ENCODE data around the gene NELFA. TPM values are rescaled to one million over a fixed set of nuclear protein-coding genes. Genes with fewer than 3 reads are reported as not detected.
"Not testable (repeated sequence)": the region's sequence is repeated elsewhere in the genome, so short reads cannot be mapped to it uniquely, and the experiment has no call there.

Gene NELFA
- total and polyA plus RNA-seq, 4 donors = 5.8 to 27.4 (median 19.7) TPM

DNA sequence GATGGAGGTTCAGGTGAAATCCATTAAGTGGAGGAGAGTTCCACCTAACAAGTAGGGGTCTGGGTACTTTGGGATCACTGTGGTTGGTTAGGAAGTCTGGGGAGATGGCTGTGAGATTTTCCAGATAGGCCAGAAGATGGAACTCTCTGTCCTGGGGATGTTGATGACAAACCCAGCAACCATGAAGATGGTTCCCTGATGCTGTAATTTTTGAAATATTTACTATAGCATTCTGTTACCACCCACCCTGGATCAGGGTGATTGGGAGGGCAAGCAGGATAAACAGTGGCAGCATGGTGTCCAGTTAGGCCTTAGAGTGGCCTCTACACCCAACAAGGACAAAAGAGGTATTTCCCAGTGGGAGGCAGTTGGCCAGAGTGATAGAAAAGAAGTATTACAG is 15.9 kb upstream of the NELFA start:
- H3K27me3 ChIP-seq (ENCODE audit: control insufficient read depth in 1 of 2, insufficient read depth in 2 of 2, low read length in 1 of 2) = no peaks in the 10 kb centered on the region
- no peaks in the 10 kb centered on the region for H3K9me3 ChIP-seq (ENCODE audit: control insufficient read depth, low read length)
- DNase-seq (no peak), ATAC-seq (ENCODE audit: low FRiP score) (no peak)
- intact Hi-C loops (cut with DNase I) = no loop called here
- no peaks in the 10 kb centered on the region for H3K36me3 ChIP-seq (ENCODE audit: control insufficient read depth in 1 of 2, insufficient read depth in 2 of 2, low read length in 1 of 2)
- H3K4me1 ChIP-seq (ENCODE audit: control insufficient read depth in 1 of 2, insufficient read depth in 2 of 2, low read length in 2 of 2) = no peaks in the 10 kb centered on the region
- no peak overlapping the region for H3K27ac ChIP-seq (ENCODE audit: low read depth in 1 of 2, low read length in 2 of 2)
- no peak overlapping the region for H3K4me3 ChIP-seq (ENCODE audit: low read length in 2 of 2)

- ATAC-seq (ENCODE audit: low FRiP score); DNase-seq; intact Hi-C loops (cut with DNase I); H3K4me3 ChIP-seq (ENCODE audit: low read length in 2 of 2); H3K36me3 ChIP-seq (ENCODE audit: control insufficient read depth in 1 of 2, insufficient read depth in 2 of 2, low read length in 1 of 2); H3K27ac ChIP-seq (ENCODE audit: low read depth in 1 of 2, low read length in 2 of 2); H3K9me3 ChIP-seq (ENCODE audit: control insufficient read depth, low read length); H3K27me3 ChIP-seq (ENCODE audit: control insufficient read depth in 1 of 2, insufficient read depth in 2 of 2, low read length in 1 of 2); H3K4me1 ChIP-seq (ENCODE audit: control insufficient read depth in 1 of 2, insufficient read depth in 2 of 2, low read length in 2 of 2): not testable (repeated sequence)
- WGBS, 2 donors = 13 to 15% methylated on average over 15 of the region's 15 CpGs
Measured at GRCh38 chr4:2021358-2022018, 12.7 kb upstream of the NELFA start.

DNA sequence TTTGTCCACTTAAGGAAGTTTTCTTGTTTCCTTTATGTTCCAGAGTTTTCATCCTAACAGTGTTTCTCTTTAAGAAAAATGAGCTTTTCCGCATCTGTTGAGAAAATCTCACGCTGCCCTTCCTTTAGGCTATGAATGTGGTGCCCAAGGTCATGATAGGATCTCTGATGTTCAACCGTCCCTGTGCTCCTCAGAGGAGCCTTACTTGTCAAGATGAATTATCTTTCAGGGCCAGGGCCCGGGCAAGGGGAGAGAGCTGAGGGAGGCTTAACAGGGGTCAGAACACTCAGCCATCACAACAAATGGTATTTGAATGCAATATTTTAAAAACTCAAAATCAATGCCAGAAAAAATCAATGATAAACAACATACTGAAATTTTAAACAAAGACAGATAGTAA is 6.2 kb upstream of the NELFA start:
- no peaks in the 10 kb centered on the region for H3K4me1 ChIP-seq (ENCODE audit: control insufficient read depth in 1 of 2, insufficient read depth in 2 of 2, low read length in 2 of 2)
- no peaks in the 10 kb centered on the region for H3K27me3 ChIP-seq (ENCODE audit: control insufficient read depth in 1 of 2, insufficient read depth in 2 of 2, low read length in 1 of 2)
- no peak overlapping the region for H3K4me3 ChIP-seq (ENCODE audit: low read length in 2 of 2)
- ATAC-seq (ENCODE audit: low FRiP score) = no peak
- no peaks in the 10 kb centered on the region for H3K36me3 ChIP-seq (ENCODE audit: control insufficient read depth in 1 of 2, insufficient read depth in 2 of 2, low read length in 1 of 2)
- no peak for DNase-seq
- WGBS, 2 donors = 74 to 75% methylated on average over 4 of the region's 4 CpGs
- no peaks in the 10 kb centered on the region for H3K9me3 ChIP-seq (ENCODE audit: control insufficient read depth, low read length)
- H3K27ac ChIP-seq (ENCODE audit: low read depth in 1 of 2, low read length in 2 of 2) = no peak overlapping the region
- intact Hi-C loops (cut with DNase I) = no loop called here

- no peak overlapping the region for H3K27ac ChIP-seq (ENCODE audit: low read depth in 1 of 2, low read length in 2 of 2)
- H3K4me3 ChIP-seq (ENCODE audit: low read length in 2 of 2) = no peak overlapping the region
- no peaks in the 10 kb centered on the region for H3K36me3 ChIP-seq (ENCODE audit: control insufficient read depth in 1 of 2, insufficient read depth in 2 of 2, low read length in 1 of 2)
- intact Hi-C loops (cut with DNase I) = no loop called here
- WGBS, 2 donors = 83 to 87% methylated on average over 3 of the region's 3 CpGs
- ATAC-seq (ENCODE audit: low FRiP score) = no peak
- no peak for DNase-seq
- no peaks in the 10 kb centered on the region for H3K27me3 ChIP-seq (ENCODE audit: control insufficient read depth in 1 of 2, insufficient read depth in 2 of 2, low read length in 1 of 2)
- H3K9me3 ChIP-seq (ENCODE audit: control insufficient read depth, low read length) = no peaks in the 10 kb centered on the region
- H3K4me1 ChIP-seq (ENCODE audit: control insufficient read depth in 1 of 2, insufficient read depth in 2 of 2, low read length in 2 of 2) = peaks cover 0 to 2% of the 10 kb centered on the region in 2 donors
Measured at GRCh38 chr4:2011583-2011982, 2.8 kb upstream of the NELFA start.

GRCh38 chr4:2009651-2010233 is 968 bp upstream of the NELFA start:
- peak; percentile 42 for ATAC-seq (ENCODE audit: low FRiP score)
- Histone ChIP-seq H3K4me3 (ENCODE audit: low read length in 2 of 2) (peak overlapping the region; percentile 52 to 69), H3K27ac (ENCODE audit: low read depth in 1 of 2, low read length in 2 of 2) (peak overlapping the region; percentile 74 to 82), H3K27me3 (ENCODE audit: control insufficient read depth in 1 of 2, insufficient read depth in 2 of 2, low read length in 1 of 2) (no peaks in the 10 kb centered on the region), H3K36me3 (ENCODE audit: control insufficient read depth in 1 of 2, insufficient read depth in 2 of 2, low read length in 1 of 2) (no peaks in the 10 kb centered on the region), H3K4me1 (ENCODE audit: control insufficient read depth in 1 of 2, insufficient read depth in 2 of 2, low read length in 2 of 2) (peaks cover 0 to 2% of the 10 kb centered on the region in 2 donors), H3K9me3 (ENCODE audit: control insufficient read depth, low read length) (no peaks in the 10 kb centered on the region)
- DNase-seq = peak; percentile 77 to 84
- WGBS, 2 donors = 5 to 6% methylated on average over 23 of the region's 23 CpGs
- intact Hi-C loops (cut with DNase I) = loop anchor here in 1 of 2 donors (10.0 kb wide), 1 partner anchor 155 kb away; the partner anchor contains the start of gene LETM1

GRCh38 chr4:2008671-2008920 is 178 bp downstream of the NELFA start:
- DNase-seq = no peak
- ATAC-seq (ENCODE audit: low FRiP score) = no peak
- Histone ChIP-seq H3K4me3 (ENCODE audit: low read length in 2 of 2) (peak overlapping the region; percentile 68 to 69), H3K36me3 (ENCODE audit: control insufficient read depth in 1 of 2, insufficient read depth in 2 of 2, low read length in 1 of 2) (no peaks in the 10 kb centered on the region), H3K27ac (ENCODE audit: low read depth in 1 of 2, low read length in 2 of 2) (peak overlapping the region in 1 of 2 donors; percentile 89), H3K9me3 (ENCODE audit: control insufficient read depth, low read length) (no peaks in the 10 kb centered on the region), H3K27me3 (ENCODE audit: control insufficient read depth in 1 of 2, insufficient read depth in 2 of 2, low read length in 1 of 2) (no peaks in the 10 kb centered on the region), H3K4me1 (ENCODE audit: control insufficient read depth in 1 of 2, insufficient read depth in 2 of 2, low read length in 2 of 2) (peaks cover 0 to 2% of the 10 kb centered on the region in 2 donors)
- 0 to 1% methylated on average over 16 to 27 of the region's 27 CpGs for WGBS, 2 donors
- intact Hi-C loops (cut with DNase I) = loop anchor here in 1 of 2 donors (10.0 kb wide), 1 partner anchor 154 kb away; the partner anchor contains the start of gene LETM1

GRCh38 chr4:2007804-2008670 is 737 bp downstream of the NELFA start:
- Histone ChIP-seq H3K4me3 (ENCODE audit: low read length in 2 of 2) (peak overlapping the region; percentile 68 to 69), H3K27me3 (ENCODE audit: control insufficient read depth in 1 of 2, insufficient read depth in 2 of 2, low read length in 1 of 2) (no peaks in the 10 kb centered on the region), H3K27ac (ENCODE audit: low read depth in 1 of 2, low read length in 2 of 2) (no peak overlapping the region), H3K9me3 (ENCODE audit: control insufficient read depth, low read length) (no peaks in the 10 kb centered on the region), H3K36me3 (ENCODE audit: control insufficient read depth in 1 of 2, insufficient read depth in 2 of 2, low read length in 1 of 2) (no peaks in the 10 kb centered on the region), H3K4me1 (ENCODE audit: control insufficient read depth in 1 of 2, insufficient read depth in 2 of 2, low read length in 2 of 2) (peaks cover 0 to 2% of the 10 kb centered on the region in 2 donors)
- DNase-seq (peak in 1 of 2 donors; percentile 78), ATAC-seq (ENCODE audit: low FRiP score) (no peak)
- intact Hi-C loops (cut with DNase I) = loop anchor here in 1 of 2 donors (10.0 kb wide), 1 partner anchor 153 kb away; the partner anchor contains the start of gene LETM1
- 1% methylated on average over 55 to 57 of the region's 57 CpGs for WGBS, 2 donors

DNA sequence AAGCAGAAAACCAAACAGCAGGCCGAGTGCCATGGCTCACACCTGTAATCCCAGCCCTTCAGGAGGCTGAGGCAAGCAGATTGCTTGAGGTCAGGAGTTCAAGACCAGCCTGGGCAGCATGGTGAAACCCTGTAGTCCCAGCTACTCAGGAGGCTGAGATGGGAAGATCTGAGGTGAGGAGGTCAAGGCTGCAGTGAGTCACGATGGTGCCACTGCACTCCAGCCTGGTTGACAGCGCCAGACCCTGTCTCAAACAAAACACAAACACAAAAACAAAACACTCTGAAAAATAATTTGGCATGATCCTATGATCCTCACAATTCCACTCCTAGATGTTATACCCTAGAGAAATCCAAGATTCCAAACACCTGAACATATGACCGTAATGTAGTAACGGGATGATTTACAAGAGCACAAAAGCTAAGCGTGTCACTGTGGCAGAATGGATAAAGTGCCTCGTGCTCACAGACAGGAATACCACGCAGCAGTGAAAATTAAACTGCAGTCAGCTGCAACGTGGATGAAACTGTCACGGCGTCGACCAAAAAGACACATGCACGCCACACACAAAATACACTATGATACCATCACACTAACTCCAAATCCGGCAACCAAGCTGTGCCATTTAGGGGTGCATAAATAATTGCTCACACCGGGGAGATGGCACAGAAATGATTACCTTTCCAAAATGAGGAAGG is 1.7 kb downstream of the NELFA start:
- intact Hi-C loops (cut with DNase I) = loop anchor here in 1 of 2 donors (10.0 kb wide), 1 partner anchor 152 kb away; the partner anchor contains the start of gene LETM1
- peak overlapping the region in 1 of 2 donors; percentile 68 for H3K4me3 ChIP-seq (ENCODE audit: low read length in 2 of 2)
- no peak overlapping the region for H3K27ac ChIP-seq (ENCODE audit: low read depth in 1 of 2, low read length in 2 of 2)
- no peaks in the 10 kb centered on the region for H3K27me3 ChIP-seq (ENCODE audit: control insufficient read depth in 1 of 2, insufficient read depth in 2 of 2, low read length in 1 of 2)
- DNase-seq (no peak), ATAC-seq (ENCODE audit: low FRiP score) (no peak)
- H3K9me3 ChIP-seq (ENCODE audit: control insufficient read depth, low read length) = no peaks in the 10 kb centered on the region
- no peaks in the 10 kb centered on the region for H3K36me3 ChIP-seq (ENCODE audit: control insufficient read depth in 1 of 2, insufficient read depth in 2 of 2, low read length in 1 of 2)
- 84 to 89% methylated on average over 15 of the region's 15 CpGs for WGBS, 2 donors
- H3K4me1 ChIP-seq (ENCODE audit: control insufficient read depth in 1 of 2, insufficient read depth in 2 of 2, low read length in 2 of 2) = peaks cover 0 to 2% of the 10 kb centered on the region in 2 donors

All from aorta (tissue), 5 donors.